Vagina (tissue), 2 donors: ENCODE data around the gene TNRC6C. TPM values are rescaled to one million over a fixed set of nuclear protein-coding genes. Genes with fewer than 3 reads are reported as not detected.

Experiments used
- DNase-seq, 2 donors: peaks; one replicate each; pipeline ENCODE4 v3.0.0-alpha.2; 2017; ENCODE audit errors: extremely low spot score in 2 of 2
- H3K27ac ChIP-seq: fragments of 200-600 bp; sonication (generic); one replicate; pipeline ENCODE4 v1.5.1; 2019
- H3K27me3 ChIP-seq: fragments of 200-600 bp; sonication (generic); one replicate; pipeline ENCODE4 v1.5.1; 2019
- H3K36me3 ChIP-seq, 2 donors: fragments of 200-600 bp; sonication (generic); one replicate each; pipeline ENCODE4 v1.5.1; 2017 to 2019
- H3K4me1 ChIP-seq: fragments of 200-600 bp; sonication (generic); one replicate; pipeline ENCODE4 v1.5.1; 2019
- H3K4me3 ChIP-seq, 2 donors: fragments of 200-600 bp; sonication (generic); 1 replicate in 1 of 2; 2 replicates in 1 of 2; pipeline ENCODE4 v1.5.1; 2016 to 2019
- H3K9me3 ChIP-seq: fragments of 200-600 bp; sonication (generic); one replicate; pipeline ENCODE4 v1.5.1; 2019
- CTCF ChIP-seq, 3 experiments: fragments of 450-650 bp in 2 of 3; fragments of 200-600 bp in 1 of 3; sonication (generic) in 1 of 3; IDR thresholded peaks; one replicate each; pipeline ENCODE4 v1.5.1; 2017 to 2019; ENCODE audit warnings: antibody characterized with exemption in 3 of 3, mild to moderate bottlenecking in 2 of 3, moderate library complexity in 2 of 3
- POLR2A ChIP-seq, 2 donors: fragments of 450-650 bp; IDR thresholded peaks; one replicate each; pipeline ENCODE4 v1.6.1; 2017; ENCODE audit warnings: antibody characterized with exemption in 2 of 2, mild to moderate bottlenecking in 2 of 2, moderate library complexity in 2 of 2
- POLR2AphosphoS5 ChIP-seq, 2 donors: sonication (generic); formaldehyde crosslinking; IDR thresholded peaks; one replicate each; pipeline ENCODE4 v1.9.0; 2017; ENCODE audit warnings: antibody characterized with exemption in 2 of 2, mild to moderate bottlenecking in 2 of 2, low read depth in 1 of 2; ENCODE audit not compliant: insufficient read depth in 1 of 2
- intact Hi-C: fragments of 100-400 bp; cut with DNase I; formaldehyde crosslinking; loops from one replicate; pipeline ENCODE4 v1.15.1; 2023
- total RNA-seq: library from RNA; depleted of rRNA; stranded (reverse); fragments of >200 nt; gene quantifications from one replicate; pipeline ENCODE4 v1.2.3, GENCODE V29; 2016

TNRC6C gene
- total RNA-seq, 1 donor from 2014 or later = 14.7 TPM

- Histone ChIP-seq H3K4me3 (no peak overlapping the region), H3K4me1 (no peaks in the 10 kb centered on the region), H3K27me3 (no peaks in the 10 kb centered on the region), H3K36me3 (no peaks in the 10 kb centered on the region), H3K9me3 (no peaks in the 10 kb centered on the region), H3K27ac (no peak overlapping the region)
- intact Hi-C loops = no loop called here
- no peak for DNase-seq
- TF ChIP-seq POLR2AphosphoS5 (IDR thresholded peaks at IDR 0.05; ENCODE audit: insufficient read depth in 1 of 2, low read depth in 1 of 2) = no peak
- TF ChIP-seq POLR2A (IDR thresholded peaks at IDR 0.05) = no peak
- TF ChIP-seq CTCF (IDR thresholded peaks at IDR 0.05) = no peak
Observed at GRCh38 chr17:77927777-77928518, 30.6 kb upstream of the TNRC6C start.

GRCh38 chr17:77928519-77929179 is 29.9 kb upstream of the TNRC6C start:
- Histone ChIP-seq H3K4me3 (no peak overlapping the region), H3K27me3 (no peaks in the 10 kb centered on the region), H3K4me1 (no peaks in the 10 kb centered on the region), H3K9me3 (no peaks in the 10 kb centered on the region), H3K36me3 (no peaks in the 10 kb centered on the region), H3K27ac (no peak overlapping the region)
- TF ChIP-seq POLR2A (IDR thresholded peaks at IDR 0.05) (no peak), CTCF (IDR thresholded peaks at IDR 0.05) (no peak), POLR2AphosphoS5 (IDR thresholded peaks at IDR 0.05; ENCODE audit: insufficient read depth in 1 of 2, low read depth in 1 of 2) (no peak)
- DNase-seq = no peak
- intact Hi-C loops = no loop called here

- peak in 1 of 2 donors; percentile 81 for DNase-seq
- no peaks in the 10 kb centered on the region for H3K4me1 ChIP-seq
- no peaks in the 10 kb centered on the region for H3K27me3 ChIP-seq
- H3K4me3 ChIP-seq = no peak overlapping the region
- intact Hi-C loops = no loop called here
- H3K36me3 ChIP-seq = no peaks in the 10 kb centered on the region
- H3K9me3 ChIP-seq = no peaks in the 10 kb centered on the region
- no peak for TF ChIP-seq CTCF (IDR thresholded peaks at IDR 0.05)
- no peak for TF ChIP-seq POLR2AphosphoS5 (IDR thresholded peaks at IDR 0.05; ENCODE audit: insufficient read depth in 1 of 2, low read depth in 1 of 2)
- no peak for TF ChIP-seq POLR2A (IDR thresholded peaks at IDR 0.05)
- no peak overlapping the region for H3K27ac ChIP-seq
Observed at GRCh38 chr17:77929180-77929564, 29.3 kb upstream of the TNRC6C start.

- Histone ChIP-seq H3K9me3 (no peaks in the 10 kb centered on the region), H3K27me3 (no peaks in the 10 kb centered on the region), H3K4me1 (no peaks in the 10 kb centered on the region), H3K27ac (no peak overlapping the region), H3K36me3 (no peaks in the 10 kb centered on the region), H3K4me3 (no peak overlapping the region)
- TF ChIP-seq POLR2AphosphoS5 (IDR thresholded peaks at IDR 0.05; ENCODE audit: insufficient read depth in 1 of 2, low read depth in 1 of 2) (no peak), CTCF (IDR thresholded peaks at IDR 0.05) (no peak), POLR2A (IDR thresholded peaks at IDR 0.05) (no peak)
- intact Hi-C loops = no loop called here
- DNase-seq = no peak
Observed at GRCh38 chr17:77929871-77930436, 28.5 kb upstream of the TNRC6C start.
